ENCODE data around the gene RYR1. TPM values are rescaled to one million over a fixed set of nuclear protein-coding genes. Genes with fewer than 3 reads are reported as not detected.

Gene RYR1
- total RNA-seq, 4 donors from 2014 or later = 0.20 to 2.1 (median 1.4) TPM

- H3K36me3 ChIP-seq = peaks cover 0 to 39% (median 17%) of the 10 kb centered on the region in 4 donors
- in situ Hi-C loops (cut with MboI; ENCODE audit: low pct_ligation_motif_present in 1 of 4, low pct_unique_long_range_greater_than_20kb in 1 of 4, low sequenced_read_pairs in 3 of 4) = no loop called here
- no peak for DNase-seq
Observed at GRCh38 chr19:38632476-38633213, 199.2 kb downstream of the RYR1 start.

GRCh38 chr19:38634757-38635482 lies 201.4 kb downstream of the RYR1 start:
- peak; percentile 86 for DNase-seq
- WGBS, 2 donors (ENCODE audit: low coverage in 1 of 2) = 20 to 64% methylated on average over 1 to 17 of the region's 17 CpGs
- Histone ChIP-seq H3K9me3 (no peaks in the 10 kb centered on the region), H3K27me3 (no peaks in the 10 kb centered on the region), H3K4me1 (peaks cover 7 to 34% (median 22%) of the 10 kb centered on the region in 4 donors), H3K27ac (peak overlapping the region; percentile 24 to 82 (median 74)), H3K4me3 (no peak overlapping the region), H3K36me3 (peaks cover 0 to 24% (median 12%) of the 10 kb centered on the region in 4 donors)
- intact Hi-C loops (cut with DNase I; ENCODE audit: low total_unique reads) = loop anchor here (10.0 kb wide), 1 partner anchor 230 kb away; the partner anchor contains the start of gene FAM98C
- in situ Hi-C loops (cut with MboI; ENCODE audit: low pct_ligation_motif_present in 1 of 4, low pct_unique_long_range_greater_than_20kb in 1 of 4, low sequenced_read_pairs in 3 of 4) = no loop called here
- no peak for TF ChIP-seq POLR2A (IDR thresholded peaks at IDR 0.05)
- TF ChIP-seq POLR2AphosphoS5 (IDR thresholded peaks at IDR 0.05) = peak in 2 of 3 donors; percentile 7 to 15
- TF ChIP-seq CTCF (IDR thresholded peaks at IDR 0.05) = peak; percentile 95 to 97 (median 96)
- TF ChIP-seq EP300 (IDR thresholded peaks at IDR 0.05; ENCODE audit: low read depth) = no peak

More at GRCh38 chr19:38632476-38633213, 199.2 kb downstream of the RYR1 start:
- Histone ChIP-seq H3K9me3 (no peaks in the 10 kb centered on the region), H3K4me3 (no peak overlapping the region), H3K27me3 (no peaks in the 10 kb centered on the region), H3K27ac (no peak overlapping the region), H3K4me1 (peaks cover 7 to 30% (median 21%) of the 10 kb centered on the region in 4 donors)
- intact Hi-C loops (cut with DNase I; ENCODE audit: low total_unique reads) = loop anchor here (10.0 kb wide), 1 partner anchor 228 kb away; the partner anchor contains the start of gene FAM98C
- TF ChIP-seq EP300 (IDR thresholded peaks at IDR 0.05; ENCODE audit: low read depth) (no peak), POLR2AphosphoS5 (IDR thresholded peaks at IDR 0.05) (no peak), CTCF (IDR thresholded peaks at IDR 0.05) (no peak), POLR2A (IDR thresholded peaks at IDR 0.05) (no peak)
- WGBS, 2 donors (ENCODE audit: low coverage in 1 of 2) = 94 to 95% methylated on average over 2 to 16 of the region's 16 CpGs

GRCh38 chr19:38635483-38636399 lies 202.2 kb downstream of the RYR1 start:
- no peaks in the 10 kb centered on the region for H3K27me3 ChIP-seq
- H3K4me3 ChIP-seq = no peak overlapping the region
- DNase-seq = no peak
- in situ Hi-C loops (cut with MboI; ENCODE audit: low pct_ligation_motif_present in 1 of 4, low pct_unique_long_range_greater_than_20kb in 1 of 4, low sequenced_read_pairs in 3 of 4) (no loop called here), intact Hi-C loops (cut with DNase I; ENCODE audit: low total_unique reads) (loop anchor here (10.0 kb wide), 1 partner anchor 231 kb away; the partner anchor contains the start of gene FAM98C)
- H3K9me3 ChIP-seq = no peaks in the 10 kb centered on the region
- H3K36me3 ChIP-seq = peaks cover 0 to 18% (median 8%) of the 10 kb centered on the region in 4 donors
- H3K27ac ChIP-seq = peak overlapping the region; percentile 69 to 82 (median 78)
- TF ChIP-seq EP300 (IDR thresholded peaks at IDR 0.05; ENCODE audit: low read depth) (no peak), POLR2AphosphoS5 (IDR thresholded peaks at IDR 0.05) (no peak), CTCF (IDR thresholded peaks at IDR 0.05) (no peak), POLR2A (IDR thresholded peaks at IDR 0.05) (no peak)
- H3K4me1 ChIP-seq = peaks cover 7 to 41% (median 24%) of the 10 kb centered on the region in 4 donors
- 78 to 86% methylated on average over 8 to 17 of the region's 17 CpGs for WGBS, 2 donors (ENCODE audit: low coverage in 1 of 2)

Other genes starting within 250 kb of the RYR1 start
- not detected for gene DPF1, start 209.5 kb upstream of the RYR1 start, total RNA-seq
- gene PPP1R14A, start 177.3 kb upstream of the RYR1 start, total RNA-seq = 100 to 1,000 TPM in 2 of 4 donors, 10 to 100 TPM in 2; 41.5 to 116 (median 80.0) TPM
- gene SPINT2, start 169.1 kb upstream of the RYR1 start, total RNA-seq = 1,000 to 10,000 TPM in 2 of 4 donors, 100 to 1,000 TPM in 2; 396 to 1,376 (median 946) TPM
- 1,000 to 10,000 TPM in 1 of 4 donors, 100 to 1,000 TPM in 2, 10 to 100 TPM in 1; 76.0 to 1,160 (median 338) TPM for gene C19orf33, start 129.4 kb upstream of the RYR1 start, total RNA-seq
- gene YIF1B, start 117.7 kb upstream of the RYR1 start, total RNA-seq = 10 to 100 TPM; 15.0 to 24.5 (median 18.4) TPM
- 10 to 100 TPM; 14.9 to 44.5 (median 17.6) TPM for gene KCNK6, start 113.8 kb upstream of the RYR1 start, total RNA-seq
- 10 to 100 TPM in 3 of 4 donors, 1 to 10 TPM in 1; 7.0 to 59.5 (median 20.3) TPM for gene CATSPERG, start 97.9 kb upstream of the RYR1 start, total RNA-seq
- 100 to 1,000 TPM in 1 of 4 donors, 10 to 100 TPM in 3; 28.1 to 171 (median 78.5) TPM for gene PSMD8, start 59.1 kb upstream of the RYR1 start, total RNA-seq
- not detected for gene GGN, start 45.7 kb upstream of the RYR1 start, total RNA-seq
- 1 to 10 TPM in 1 of 4 donors, under 1 TPM in 2, not detected in 1; 0.14 to 3.0 (median 0.48) TPM for gene SPRED3, start 45.0 kb upstream of the RYR1 start, total RNA-seq
- 100 to 1,000 TPM in 1 of 4 donors, 10 to 100 TPM in 3; 34.0 to 102 (median 41.2) TPM for gene FAM98C, start 30.6 kb upstream of the RYR1 start, total RNA-seq
- 10 to 100 TPM in 1 of 4 donors, 1 to 10 TPM in 2, not detected in 1; 1.5 to 19.8 (median 1.7) TPM for gene RASGRP4, start 7.5 kb upstream of the RYR1 start, total RNA-seq
- 10 to 100 TPM in 2 of 4 donors, 1 to 10 TPM in 1, not detected in 1; 4.0 to 49.0 (median 11.1) TPM for gene MAP4K1, start 184.3 kb downstream of the RYR1 start, total RNA-seq
- 100 to 1,000 TPM; 267 to 660 (median 460) TPM for gene EIF3K, start 185.5 kb downstream of the RYR1 start, total RNA-seq
- 1,000 to 10,000 TPM in 1 of 4 donors, 100 to 1,000 TPM in 3; 458 to 1,080 (median 723) TPM for gene ACTN4, start 214.0 kb downstream of the RYR1 start, total RNA-seq

All from transverse colon (tissue), 4 donors.